Stimulated activated CD8-positive, alpha-beta memory T cell treated with anti-CD3 and anti-CD28 coated beads, Interleukin-12 subunit alpha, Interleukin-12 subunit beta, amount 100 ng/mL, for 4 hours (primary cell): ENCODE results near the gene EMC9.
"Not testable (repeated sequence)": the region's sequence is repeated elsewhere in the genome, so short reads cannot be mapped to it uniquely, and the experiment has no call there.

Experiments used
- DNase-seq: peaks from one replicate; pipeline ENCODE4 v3.0.0-alpha.2; 2020; ENCODE audit warnings: low read depth

Gene EMC9

GRCh38 chr14:24108336-24108874 is 33.0 kb downstream of the EMC9 start:
- DNase-seq: no peak

- DNase-seq: no peak
Observed at GRCh38 chr14:24106672-24107271, 34.6 kb downstream of the EMC9 start.

DNA sequence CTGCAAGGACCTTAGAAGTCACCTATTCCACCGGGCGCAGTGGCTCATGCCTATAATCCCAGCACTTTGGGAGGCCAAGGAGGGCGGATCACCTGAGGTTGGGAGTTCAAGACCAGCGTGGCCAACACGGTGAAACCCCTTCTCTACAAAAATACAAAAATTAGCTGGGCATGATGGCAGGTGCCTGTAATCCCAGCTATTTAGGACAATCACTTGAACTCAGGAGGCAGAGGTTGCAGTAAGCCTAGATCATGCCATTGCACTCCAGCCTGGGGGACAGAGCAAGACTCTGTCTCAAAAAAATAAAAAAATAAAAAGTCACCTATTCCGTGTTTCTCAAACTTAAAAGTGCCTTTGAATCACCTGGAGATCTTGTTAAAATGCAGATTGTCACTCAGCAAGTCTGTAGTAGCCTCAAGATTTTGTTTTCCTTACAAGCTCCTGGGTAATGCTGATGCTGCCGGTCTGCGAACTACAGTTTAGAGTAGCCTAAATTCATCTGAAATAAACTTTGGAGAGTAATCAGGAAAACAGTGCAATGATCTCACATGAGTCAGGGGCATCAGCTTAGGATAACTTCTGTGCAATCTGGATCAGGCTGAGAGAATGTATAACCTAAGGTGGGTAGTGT is 35.7 kb downstream of the EMC9 start:
- DNase-seq: not testable (repeated sequence)

DNA sequence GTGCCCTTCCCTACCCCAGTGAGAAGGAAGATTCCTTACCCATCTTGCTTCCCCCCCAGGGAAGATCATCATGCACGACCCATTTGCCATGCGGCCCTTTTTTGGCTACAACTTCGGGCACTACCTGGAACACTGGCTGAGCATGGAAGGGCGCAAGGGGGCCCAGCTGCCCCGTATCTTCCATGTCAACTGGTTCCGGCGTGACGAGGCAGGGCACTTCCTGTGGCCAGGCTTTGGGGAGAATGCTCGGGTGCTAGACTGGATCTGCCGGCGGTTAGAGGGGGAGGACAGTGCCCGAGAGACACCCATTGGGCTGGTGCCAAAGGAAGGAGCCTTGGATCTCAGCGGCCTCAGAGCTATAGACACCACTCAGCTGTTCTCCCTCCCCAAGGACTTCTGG is 37.9 kb downstream of the EMC9 start:
- no peak for DNase-seq

DNA sequence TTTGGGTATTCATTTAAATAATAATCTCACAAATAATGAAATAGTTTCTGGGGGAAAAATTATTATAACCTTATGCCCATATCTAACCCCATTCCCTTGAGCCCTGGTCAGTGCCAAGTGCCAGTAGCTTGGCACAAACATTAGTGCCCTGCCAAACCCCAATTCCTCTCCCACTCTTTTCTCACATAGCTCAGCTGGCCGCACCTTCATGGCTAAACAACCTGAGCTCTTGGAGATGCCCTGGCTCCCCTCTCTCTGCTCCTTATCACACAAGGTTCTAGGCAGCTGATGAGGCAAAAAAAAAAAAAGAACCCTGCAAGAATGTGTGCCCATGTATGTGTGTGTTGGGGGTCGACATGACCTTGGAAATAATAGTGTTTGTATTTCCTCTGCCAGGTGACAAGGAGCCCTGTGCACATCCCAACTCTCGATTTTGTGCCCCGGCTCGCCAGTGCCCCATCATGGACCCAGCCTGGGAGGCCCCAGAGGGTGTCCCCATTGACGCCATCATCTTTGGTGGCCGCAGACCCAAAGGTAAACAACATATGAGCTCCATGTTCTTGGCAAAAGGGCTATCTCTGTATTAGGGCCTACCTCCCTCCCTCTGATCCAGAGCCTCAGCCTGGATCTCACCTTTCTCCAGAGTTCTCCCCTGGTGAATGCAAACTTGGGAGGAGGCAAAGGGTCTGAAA is 38.9 kb downstream of the EMC9 start:
- no peak for DNase-seq

- no peak for DNase-seq
Observed at GRCh38 chr14:24100982-24101494, 40.4 kb downstream of the EMC9 start.

GRCh38 chr14:24100197-24100981 is 41.0 kb downstream of the EMC9 start:
- DNase-seq: no peak

- DNase-seq: no peak
Observed at GRCh38 chr14:24098927-24099813, 42.2 kb downstream of the EMC9 start.

DNA sequence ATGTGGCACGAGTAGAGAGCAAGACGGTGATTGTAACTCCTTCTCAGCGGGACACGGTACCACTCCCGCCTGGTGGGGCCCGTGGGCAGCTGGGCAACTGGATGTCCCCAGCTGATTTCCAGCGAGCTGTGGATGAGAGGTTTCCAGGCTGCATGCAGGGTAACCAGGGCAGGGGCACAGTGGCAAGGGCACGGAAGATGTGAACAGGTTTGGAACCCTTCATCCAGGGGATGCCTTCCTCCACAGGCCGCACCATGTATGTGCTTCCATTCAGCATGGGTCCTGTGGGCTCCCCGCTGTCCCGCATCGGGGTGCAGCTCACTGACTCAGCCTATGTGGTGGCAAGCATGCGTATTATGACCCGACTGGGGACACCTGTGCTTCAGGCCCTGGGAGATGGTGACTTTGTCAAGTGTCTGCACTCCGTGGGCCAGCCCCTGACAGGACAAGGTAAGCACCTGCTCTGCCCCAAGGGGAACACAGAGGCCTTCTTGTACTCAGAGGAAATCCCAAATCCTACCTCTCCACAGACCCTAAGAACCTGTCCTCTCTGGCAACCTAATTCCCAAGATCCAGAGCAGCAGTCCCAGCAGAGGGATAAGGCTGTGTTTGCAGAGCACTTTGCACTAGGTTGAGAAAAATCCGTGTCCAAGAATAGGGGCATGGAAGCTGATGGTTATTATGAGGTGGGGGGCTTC is 43.0 kb downstream of the EMC9 start:
- DNase-seq: no peak

DNA sequence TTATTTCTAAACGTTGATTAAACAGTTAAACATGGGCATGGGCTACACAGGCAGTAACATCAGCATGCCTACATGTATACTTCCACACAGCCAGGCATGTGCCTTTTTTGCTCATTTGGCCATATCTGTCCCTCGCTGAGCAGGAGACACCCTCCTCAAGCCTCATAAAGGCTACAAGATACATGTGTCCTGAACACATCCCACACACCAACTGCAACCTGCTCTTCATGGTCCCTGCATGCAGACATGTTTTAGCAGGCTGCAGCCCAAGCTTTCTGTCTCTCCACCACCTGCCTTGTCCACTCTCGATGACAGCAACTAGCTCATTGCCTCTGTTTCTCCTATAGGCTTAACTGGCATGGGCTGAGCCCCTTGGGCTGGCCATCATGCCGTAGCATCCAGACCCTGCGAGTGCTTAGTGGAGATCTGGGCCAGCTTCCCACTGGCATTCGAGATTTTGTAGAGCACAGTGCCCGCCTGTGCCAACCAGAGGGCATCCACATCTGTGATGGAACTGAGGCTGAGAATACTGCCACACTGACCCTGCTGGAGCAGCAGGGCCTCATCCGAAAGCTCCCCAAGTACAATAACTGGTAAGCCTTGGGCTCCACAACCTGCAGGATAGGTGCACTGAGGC is 44.7 kb downstream of the EMC9 start:
- no peak for DNase-seq

GRCh38 chr14:24095271-24096068 is 45.9 kb downstream of the EMC9 start:
- no peak for DNase-seq

- no peak for DNase-seq
Observed at GRCh38 chr14:24094841-24095270, 46.5 kb downstream of the EMC9 start.

- DNase-seq: peak; percentile 75
Observed at GRCh38 chr14:24093901-24094840, 47.2 kb downstream of the EMC9 start, which contains the start of gene PCK2. Gene PCK2, plus strand, starts transcription at chr14:24094311. Its CDS starts 95 bp downstream, at chr14:24094406.

GRCh38 chr14:24093207-24093900 is 48.0 kb downstream of the EMC9 start:
- no peak for DNase-seq

- no peak for DNase-seq
Observed at GRCh38 chr14:24092505-24093206, 48.7 kb downstream of the EMC9 start.

DNA sequence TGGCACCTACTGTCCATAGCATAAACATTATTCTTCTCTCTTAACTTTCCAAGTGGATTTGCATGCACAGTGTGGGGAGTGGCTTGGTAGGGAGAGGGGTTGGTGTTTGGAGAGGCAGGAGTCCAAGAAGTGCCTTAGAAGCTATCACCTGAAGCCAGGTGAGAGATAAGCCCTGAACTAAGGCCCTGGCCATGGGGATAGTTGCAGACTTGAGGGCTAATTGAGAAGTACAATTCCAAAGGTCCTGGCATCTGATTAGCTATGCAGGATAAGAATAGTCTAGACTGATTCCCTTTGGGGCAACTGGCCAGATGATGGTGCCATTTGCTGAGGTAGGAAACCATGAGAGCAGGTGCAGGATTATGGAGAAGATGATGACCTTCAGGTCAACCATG is 49.3 kb downstream of the EMC9 start:
- no peak for DNase-seq

DNA sequence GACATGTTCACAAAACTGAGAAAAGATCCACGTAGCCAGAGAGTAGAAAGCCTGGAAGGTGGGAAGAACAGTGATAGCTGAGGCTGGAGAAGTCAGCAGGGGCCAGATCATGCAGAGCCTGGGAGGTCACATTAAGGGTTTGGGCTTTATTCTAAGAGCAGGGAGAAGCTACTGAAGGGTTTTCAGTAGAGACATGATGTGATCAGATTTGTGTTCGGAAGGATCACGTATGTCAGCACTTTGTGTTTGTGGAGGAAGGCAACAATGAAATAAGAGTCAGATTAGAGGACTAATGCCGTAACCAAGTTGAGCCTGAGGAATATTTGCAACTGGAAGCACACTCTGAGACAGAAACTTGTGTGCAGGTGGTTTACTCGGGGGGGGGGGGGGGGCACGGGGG is 51.5 kb downstream of the EMC9 start:
- DNase-seq: no peak
